H4 (cell line): ENCODE data around the gene ADRM1. TPM values are rescaled to one million over a fixed set of nuclear protein-coding genes. Genes with fewer than 3 reads are reported as not detected.

Experiments
- DNase-seq: peaks from one replicate; pipeline ENCODE4 v3.0.0-alpha.2; 2015; ENCODE audit warnings: low spot score
- total RNA-seq: library from RNA; depleted of rRNA; stranded (reverse); fragments of >200 nt; shearing (Covaris generic); gene quantifications from 2 replicates; pipeline ENCODE4 v1.2.3, GENCODE V29; 2014

ADRM1 gene
- total RNA-seq, 1 experiment from 2014 or later, result 180 TPM

- no peak for DNase-seq
These were observed 22.5 kb upstream of the ADRM1 start for GRCh38 chr20:62280303-62280702.

GRCh38 chr20:62281161-62281933, 21.4 kb upstream of the ADRM1 start:
- no peak for DNase-seq

GRCh38 chr20:62282103-62282502, 20.7 kb upstream of the ADRM1 start:
- no peak for DNase-seq

DNA sequence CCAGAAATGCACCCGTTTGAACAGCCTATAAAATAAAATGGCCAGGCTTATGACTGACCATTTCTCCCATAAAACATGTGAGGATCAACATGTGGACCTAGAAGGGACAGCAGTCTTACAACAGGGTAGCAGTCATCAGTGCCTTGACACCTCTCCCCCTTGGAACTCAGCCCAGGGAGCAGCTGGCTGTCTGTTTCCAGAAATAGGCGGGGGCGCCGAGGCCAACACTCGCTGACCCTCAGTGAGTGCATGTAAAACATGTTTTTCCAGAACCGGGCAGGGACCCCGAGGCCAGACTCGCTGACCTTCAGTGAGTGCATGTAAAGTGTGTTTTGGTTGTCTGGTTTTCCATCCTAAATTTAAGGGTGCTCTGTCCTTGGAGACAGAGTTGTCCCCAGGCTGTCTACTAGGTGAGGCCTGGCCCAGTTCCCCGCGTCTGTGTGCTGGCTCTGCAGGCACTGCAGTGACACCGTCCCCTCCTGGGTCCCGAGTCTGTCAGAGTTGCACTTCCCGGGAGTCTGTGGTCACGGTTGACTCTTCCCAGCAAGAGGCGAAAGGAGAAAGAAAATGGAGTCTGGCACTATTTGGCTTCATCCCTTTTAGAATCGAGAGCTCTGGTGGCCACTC, 19.8 kb upstream of the ADRM1 start:
- no peak for DNase-seq

DNA sequence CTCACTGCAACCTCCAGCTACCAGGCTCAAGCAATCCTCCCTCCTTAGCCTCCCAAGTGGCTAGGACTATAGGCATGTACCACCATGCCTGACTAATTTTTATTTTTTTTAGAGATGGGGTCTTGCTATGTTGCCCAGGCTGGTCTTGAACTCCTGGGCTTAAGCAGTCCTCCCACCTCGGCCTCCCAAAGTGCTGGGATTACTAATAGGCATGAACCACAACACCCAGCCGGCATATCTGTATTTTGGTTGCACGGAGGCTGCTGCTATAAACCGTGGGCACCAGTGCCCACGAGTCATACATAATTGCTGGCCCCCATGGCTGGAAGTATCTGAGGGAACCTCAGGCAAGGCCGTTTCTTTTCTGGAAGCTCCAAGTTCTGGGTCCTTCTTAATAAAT, 18.3 kb upstream of the ADRM1 start:
- no peak for DNase-seq

DNA sequence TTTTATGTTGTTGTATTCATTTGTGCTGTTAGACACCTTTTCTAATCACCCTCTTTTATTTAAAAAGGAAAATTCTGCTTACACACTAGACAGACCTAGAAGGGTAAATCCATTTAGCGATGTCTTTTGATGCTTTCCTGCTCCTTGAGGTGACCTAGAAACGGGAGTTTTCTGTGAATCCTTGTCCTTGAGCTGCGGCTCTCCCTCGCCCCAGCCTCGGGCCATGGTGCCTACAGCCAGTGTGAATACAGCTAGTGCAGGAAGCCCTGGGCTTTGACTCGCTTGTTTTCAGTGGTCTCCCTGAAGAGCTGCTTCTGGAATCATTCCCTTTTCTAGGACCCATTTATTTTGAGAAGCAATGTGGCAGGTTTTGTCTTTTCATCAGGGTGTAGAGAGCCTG, 17.6 kb upstream of the ADRM1 start:
- DNase-seq, result no peak

DNA sequence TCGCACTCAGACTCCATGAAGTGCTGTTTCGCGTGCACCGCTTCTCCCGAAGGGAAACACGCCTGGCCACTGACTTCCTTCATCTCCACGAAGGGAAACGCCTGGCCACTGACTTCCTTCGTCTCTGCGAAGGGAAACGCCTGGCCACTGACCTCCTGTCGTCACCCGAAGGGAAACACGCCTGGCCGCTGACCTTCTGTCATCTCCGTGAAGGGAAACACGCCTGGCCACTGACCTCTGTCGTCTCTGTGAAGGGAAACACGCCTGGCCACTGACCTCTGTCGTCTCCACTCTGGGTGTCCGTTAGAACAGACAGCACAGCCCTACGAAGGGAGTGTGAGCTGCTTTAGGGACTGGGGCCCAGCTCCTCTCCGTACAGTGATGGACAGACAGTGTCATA, 17.1 kb upstream of the ADRM1 start:
- DNase-seq, result no peak

GRCh38 chr20:62286493-62287064, 16.2 kb upstream of the ADRM1 start:
- DNase-seq, result no peak

GRCh38 chr20:62287129-62287528, 15.7 kb upstream of the ADRM1 start:
- no peak for DNase-seq

- no peak for DNase-seq
These were observed 14.8 kb upstream of the ADRM1 start for GRCh38 chr20:62287759-62288534.

- no peak for DNase-seq
These were observed 14.2 kb upstream of the ADRM1 start for GRCh38 chr20:62288535-62289105.

- no peak for DNase-seq
These were observed 13.7 kb upstream of the ADRM1 start for GRCh38 chr20:62289131-62289530.

DNA sequence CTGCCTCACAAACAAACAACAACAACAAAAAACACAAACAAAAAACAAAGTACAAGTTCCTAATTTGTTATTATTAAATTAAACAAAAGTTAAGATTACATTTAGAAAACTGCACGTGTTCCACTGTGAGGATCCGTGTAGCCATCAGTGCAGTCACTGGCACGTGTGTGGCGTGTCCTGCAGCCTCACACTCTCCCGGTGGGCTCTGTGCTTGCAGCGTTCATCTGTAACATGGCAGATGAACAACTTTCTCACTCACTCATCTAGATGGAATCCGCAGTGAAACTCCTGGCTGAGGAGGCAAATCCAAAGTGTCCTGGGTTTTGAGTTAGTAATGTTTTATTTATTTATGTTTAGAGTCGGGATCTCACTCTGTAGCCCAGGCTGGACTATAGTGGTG, 12.9 kb upstream of the ADRM1 start:
- no peak for DNase-seq

DNA sequence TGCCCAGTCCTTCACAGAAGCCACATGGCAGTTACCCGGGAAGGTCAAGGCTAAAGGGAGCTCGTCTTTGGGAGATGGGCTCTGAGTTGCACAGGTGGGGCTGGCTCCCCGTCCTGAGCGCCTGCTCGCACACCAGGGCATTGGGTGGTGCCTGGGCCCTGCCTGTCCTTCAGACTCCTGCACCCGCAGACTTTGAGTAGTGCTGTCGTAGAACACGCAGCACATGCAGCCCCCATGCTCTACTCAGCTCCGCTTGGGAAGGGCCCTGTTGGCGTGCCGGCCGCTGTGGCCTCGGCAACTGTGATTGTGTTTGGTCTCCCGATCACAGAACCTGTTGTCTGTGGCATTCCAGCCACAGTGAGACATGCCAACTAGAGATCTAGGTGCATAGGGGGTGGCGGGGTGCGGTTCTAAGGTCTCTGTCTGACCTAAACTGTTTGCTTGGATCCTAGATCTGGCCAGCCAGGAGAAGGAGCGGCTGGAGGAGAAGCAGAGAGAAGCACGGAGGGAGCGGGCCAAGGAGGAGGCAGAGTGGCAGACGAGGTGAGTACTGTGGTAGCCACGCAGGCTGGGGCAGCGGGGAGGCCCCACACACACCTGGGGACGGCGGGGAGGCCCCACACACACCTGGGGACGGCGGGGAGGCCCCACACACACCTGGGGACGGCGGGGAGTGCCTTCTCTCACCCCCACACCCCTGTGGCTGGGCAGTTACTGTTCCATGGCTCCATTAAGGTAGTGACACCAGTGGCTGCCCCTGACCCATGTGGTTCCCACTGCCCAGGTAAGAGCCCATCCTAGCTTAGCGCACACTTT, 11.3 kb upstream of the ADRM1 start:
- DNase-seq, result no peak

DNA sequence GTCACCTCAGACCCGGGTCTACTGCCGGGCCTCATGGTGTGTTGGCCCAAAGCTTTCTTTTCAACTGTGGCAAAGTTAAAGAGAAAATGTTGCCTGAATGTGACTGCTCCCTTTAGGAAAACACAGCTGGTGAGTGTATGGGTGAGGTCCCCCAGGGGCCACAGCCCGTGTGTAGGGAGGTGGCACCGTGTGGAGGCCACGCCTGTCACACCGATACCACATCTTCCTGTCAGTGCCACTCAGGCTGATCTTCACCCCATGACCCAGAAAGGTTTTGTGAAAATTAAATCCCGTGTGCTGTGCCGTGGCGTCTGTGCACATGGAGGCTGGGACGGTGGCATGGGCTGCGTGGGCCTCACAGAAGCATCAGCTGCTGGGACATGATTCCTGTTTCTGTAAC, 10.7 kb upstream of the ADRM1 start:
- DNase-seq, result no peak

- no peak for DNase-seq
These were observed 9.5 kb upstream of the ADRM1 start for GRCh38 chr20:62293111-62293784.

DNA sequence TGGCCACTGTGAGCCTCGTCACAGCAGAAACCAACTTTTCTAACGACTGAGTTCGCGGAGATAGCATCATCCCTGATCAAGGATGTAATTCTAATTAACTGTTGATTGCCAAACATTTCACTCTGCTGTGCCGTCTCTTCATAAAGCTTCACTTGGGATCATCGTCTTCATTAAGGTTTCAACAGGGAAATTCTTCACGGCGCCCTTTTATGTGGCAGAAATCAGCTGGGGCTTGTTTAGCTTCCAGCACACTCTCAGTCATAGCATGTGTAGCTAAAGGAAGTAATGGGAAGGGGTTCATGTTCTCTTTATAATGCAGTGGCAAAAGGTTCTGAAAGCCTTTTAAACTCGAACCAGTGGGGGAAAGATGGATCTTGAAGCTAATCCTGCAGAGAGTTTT, 8.9 kb upstream of the ADRM1 start:
- DNase-seq, result no peak

DNA sequence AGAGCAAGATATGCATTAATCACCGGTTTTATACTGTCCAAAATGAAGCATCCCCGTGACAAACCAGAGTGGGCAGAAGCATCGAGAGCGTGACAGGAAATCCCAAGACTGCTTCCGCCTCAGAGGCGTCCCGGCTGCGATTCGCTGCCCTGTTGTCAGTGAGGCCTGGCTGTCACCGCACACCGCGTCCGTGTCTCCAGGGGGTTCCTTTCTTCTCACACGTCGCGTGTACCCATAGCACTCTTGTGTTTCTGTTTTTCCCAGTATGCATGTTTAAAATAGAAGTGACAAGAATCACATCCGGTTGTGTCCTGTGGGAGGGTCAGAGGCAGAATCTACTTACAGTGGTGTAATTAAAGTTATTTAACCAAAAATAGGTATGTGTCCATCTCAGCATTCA, 8.3 kb upstream of the ADRM1 start:
- DNase-seq, result no peak

DNA sequence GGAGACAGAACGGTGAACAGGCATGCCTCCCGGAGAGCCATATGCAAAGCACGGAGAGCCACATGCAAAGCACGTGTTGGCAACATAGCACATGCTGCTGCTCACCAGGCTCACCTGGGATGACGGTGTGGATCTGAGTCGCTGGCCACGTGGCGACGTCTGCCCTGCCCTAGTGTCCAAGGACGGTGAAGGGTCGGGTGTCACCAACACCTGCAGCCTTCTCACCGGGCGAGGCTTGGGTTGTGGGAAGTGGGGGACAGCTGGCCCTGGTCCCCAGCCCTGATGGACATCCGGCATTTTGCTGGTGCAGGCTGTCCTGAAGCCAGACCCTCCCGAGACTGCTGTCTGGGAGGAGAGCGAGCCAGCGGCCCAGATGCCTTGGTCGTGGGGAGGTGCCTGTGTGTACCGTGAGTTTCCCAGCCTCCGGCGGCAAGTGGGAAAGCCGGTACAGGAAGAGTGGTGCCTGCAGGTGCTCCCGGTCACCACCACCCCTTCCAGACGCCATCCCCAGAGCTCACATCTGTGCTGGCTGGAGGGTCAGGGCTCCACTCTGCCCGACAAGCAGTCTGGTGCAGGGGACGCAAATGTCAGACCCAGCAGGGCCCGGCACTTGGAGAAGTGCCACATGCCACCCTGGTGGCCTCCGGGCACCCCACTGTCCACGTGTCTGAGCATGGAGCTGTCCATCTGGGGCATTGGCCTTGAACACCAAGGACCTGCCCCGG, 5.9 kb upstream of the ADRM1 start:
- DNase-seq, result no peak
